Measurements from ENCODE around the gene SHF.

The SHF gene

DNA sequence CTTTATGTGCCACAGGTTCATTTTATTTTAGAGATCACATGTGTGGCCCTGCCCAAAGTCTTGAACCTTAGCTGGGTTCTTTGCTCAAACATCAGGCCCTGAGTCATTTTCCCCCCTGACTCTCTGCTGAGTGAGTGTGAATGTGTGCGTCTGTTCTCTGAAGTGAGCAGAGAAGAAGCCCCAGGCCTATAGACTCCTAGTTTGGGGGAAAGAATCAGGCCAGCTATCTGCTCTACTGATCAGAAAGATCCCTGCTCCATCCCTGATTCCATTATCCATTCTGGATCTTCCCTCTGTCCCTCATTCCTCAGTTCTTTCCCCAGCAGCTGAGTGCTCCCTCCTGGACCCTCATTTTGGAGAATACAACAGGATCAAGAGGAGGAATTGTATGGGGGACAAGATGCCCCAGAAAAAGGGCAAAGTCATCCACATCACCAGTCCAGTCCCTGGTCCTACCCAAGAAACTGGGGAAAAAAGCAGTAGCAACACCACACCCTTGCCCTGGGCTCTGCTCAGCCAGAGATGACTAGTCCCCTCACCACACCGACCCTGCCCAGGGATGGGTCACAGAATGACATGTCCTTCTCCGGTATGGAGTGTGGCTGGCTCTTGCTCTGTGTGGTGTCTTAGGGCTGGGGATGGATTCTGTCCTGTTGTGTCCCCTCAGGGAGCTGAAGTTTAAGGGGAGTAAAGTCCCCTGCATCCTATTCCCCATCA is 54.8 kb downstream of the SHF start:
- no peak for DNase-seq (ENCODE audit: low read depth)
- TF ChIP-seq, protein P1, sequence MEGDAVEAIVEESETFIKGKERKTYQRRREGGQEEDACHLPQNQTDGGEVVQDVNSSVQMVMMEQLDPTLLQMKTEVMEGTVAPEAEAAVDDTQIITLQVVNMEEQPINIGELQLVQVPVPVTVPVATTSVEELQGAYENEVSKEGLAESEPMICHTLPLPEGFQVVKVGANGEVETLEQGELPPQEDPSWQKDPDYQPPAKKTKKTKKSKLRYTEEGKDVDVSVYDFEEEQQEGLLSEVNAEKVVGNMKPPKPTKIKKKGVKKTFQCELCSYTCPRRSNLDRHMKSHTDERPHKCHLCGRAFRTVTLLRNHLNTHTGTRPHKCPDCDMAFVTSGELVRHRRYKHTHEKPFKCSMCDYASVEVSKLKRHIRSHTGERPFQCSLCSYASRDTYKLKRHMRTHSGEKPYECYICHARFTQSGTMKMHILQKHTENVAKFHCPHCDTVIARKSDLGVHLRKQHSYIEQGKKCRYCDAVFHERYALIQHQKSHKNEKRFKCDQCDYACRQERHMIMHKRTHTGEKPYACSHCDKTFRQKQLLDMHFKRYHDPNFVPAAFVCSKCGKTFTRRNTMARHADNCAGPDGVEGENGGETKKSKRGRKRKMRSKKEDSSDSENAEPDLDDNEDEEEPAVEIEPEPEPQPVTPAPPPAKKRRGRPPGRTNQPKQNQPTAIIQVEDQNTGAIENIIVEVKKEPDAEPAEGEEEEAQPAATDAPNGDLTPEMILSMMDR (conservative IDR thresholded peaks at IDR 0.05; ENCODE audit: low read depth, low read length) = no peak
- H3K4me3 ChIP-seq (ENCODE audit: low read depth, low read length) = no peak overlapping the region

DNA sequence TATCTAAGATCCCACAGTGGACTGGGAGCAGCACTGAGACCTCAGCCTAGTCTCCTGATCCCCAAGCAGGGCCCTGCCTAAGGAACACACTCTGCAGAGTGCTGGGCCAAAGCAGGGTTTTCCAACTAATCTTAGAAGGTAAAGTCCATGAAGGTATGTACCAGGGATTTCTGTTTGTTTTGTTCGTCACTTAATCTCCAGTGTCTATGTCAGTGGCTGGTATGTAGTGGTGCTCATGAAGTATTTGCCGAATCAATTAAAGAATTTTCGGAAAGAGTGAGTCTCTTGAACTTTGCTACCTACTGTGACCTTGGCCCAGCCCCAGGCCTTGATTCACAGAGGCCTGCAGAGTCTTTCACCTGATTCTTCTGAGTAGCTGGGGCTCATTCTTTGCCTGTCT is 56.3 kb downstream of the SHF start:
- TF ChIP-seq, protein P1 (conservative IDR thresholded peaks at IDR 0.05; ENCODE audit: low read depth, low read length) = no peak
- DNase-seq (ENCODE audit: low read depth) = no peak
- H3K4me3 ChIP-seq (ENCODE audit: low read depth, low read length) = no peak overlapping the region

DNA sequence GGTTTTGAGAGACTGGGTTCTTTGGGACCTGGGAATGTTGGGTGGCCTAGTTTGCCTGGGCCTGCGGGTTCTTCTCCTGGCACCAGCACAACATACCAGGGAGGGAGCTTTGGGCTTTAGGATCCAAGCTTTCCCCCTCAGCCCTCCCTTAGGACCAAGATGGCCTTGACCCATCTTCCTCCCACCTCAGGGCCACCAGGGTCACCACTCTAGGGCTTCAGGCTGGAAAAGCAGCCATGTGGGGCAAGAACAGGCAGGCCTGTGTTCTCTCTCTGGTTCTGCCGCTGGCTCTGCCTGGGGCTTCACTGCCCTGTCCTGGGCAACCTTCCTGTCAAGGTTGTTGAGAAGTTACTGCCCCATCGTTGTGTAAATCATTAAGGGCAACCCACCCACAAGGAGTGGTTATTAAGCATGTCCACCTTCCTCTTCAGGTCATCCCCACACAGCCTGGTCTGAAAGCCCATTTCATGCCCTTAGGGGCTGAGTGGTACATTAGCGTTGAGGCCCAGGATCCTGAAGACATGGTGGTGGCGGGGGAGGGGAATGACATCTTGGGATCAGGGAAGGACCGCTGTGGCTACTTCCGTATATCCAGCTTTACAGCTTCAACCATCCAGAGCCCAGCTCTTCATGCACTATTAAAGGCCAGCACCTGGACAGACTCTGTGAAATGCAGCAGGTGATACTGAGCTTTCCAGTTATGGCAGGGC is 57.3 kb downstream of the SHF start:
- TF ChIP-seq, protein P1 (conservative IDR thresholded peaks at IDR 0.05; ENCODE audit: low read depth, low read length) = no peak
- no peak overlapping the region for H3K4me3 ChIP-seq (ENCODE audit: low read depth, low read length)
- DNase-seq (ENCODE audit: low read depth) = no peak

DNA sequence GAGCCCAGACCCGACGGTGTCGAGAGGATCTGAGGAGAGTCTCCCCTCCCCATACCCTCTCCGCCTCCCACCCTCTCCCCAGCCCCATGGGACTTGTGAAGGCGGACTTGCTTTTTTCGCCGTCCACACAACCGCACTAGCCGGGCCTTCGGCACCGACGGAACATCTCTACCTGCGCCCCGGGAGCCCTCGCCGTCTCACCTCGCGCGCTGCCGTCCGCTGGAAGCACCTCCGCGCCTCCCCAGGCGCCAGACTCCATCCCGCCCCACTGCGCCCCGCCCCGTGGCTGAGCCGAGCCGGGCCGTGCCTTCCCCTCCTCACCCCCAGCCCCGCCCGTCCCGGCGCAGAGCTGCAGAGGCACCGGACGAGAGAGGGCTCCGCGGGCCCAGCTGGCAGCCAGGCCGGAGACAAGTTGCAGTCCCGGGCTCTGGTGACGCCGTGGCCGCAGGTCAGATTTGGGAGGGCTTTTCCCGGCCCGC is 58.1 kb downstream of the SHF start, which contains the start of the genes DUOX1 and DUOXA1:
DUOX1 (plus strand) TSS at position 344 of the 479 bp plus-strand sequence. CDS start 1,973 bp downstream, outside the sequence.
DUOXA1 (minus strand) TSS at position 229 of the 479 bp plus-strand sequence. CDS start 6,865 bp downstream, outside the sequence.
- no peak for DNase-seq (ENCODE audit: low read depth)
- H3K4me3 ChIP-seq (ENCODE audit: low read depth, low read length) = no peak within 1 kb of the TSS
- TF ChIP-seq, protein P1 (conservative IDR thresholded peaks at IDR 0.05; ENCODE audit: low read depth, low read length) = no peak

DNA sequence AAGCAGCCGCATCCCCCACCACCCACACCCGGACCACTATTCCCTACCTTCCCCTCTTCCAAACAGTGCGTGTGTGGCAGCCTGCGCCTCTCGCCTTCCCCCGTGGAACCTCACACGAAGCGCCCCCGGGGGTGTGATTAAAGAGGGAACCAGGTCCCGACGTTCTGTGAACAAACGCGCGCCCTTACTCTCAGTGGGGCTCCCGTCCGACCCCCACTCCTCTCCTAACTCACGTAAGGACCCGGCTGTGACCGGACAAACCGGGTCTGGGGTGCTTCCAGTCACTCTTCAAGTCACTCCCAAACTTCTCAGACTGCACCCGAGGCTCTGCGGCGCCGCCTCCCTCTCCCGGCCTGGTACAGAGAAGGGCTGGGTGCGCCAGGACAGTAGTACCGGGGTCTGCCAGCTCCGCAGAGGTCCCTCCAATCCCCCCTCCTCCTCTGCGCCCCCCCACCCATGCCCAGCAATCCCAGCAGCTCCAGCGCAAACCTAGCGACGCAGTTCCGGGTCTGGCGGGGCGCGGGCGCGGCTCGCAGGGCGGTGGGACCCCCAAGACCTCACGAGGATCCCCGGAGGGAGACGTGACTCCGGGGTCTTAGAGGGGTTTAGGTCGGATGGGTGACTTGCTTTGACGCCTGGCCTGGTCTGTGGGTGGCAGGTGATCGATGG is 58.7 kb downstream of the SHF start:
- TF ChIP-seq, protein P1 (conservative IDR thresholded peaks at IDR 0.05; ENCODE audit: low read depth, low read length) = no peak
- DNase-seq (ENCODE audit: low read depth) = no peak
- H3K4me3 ChIP-seq (ENCODE audit: low read depth, low read length) = no peak overlapping the region

DNA sequence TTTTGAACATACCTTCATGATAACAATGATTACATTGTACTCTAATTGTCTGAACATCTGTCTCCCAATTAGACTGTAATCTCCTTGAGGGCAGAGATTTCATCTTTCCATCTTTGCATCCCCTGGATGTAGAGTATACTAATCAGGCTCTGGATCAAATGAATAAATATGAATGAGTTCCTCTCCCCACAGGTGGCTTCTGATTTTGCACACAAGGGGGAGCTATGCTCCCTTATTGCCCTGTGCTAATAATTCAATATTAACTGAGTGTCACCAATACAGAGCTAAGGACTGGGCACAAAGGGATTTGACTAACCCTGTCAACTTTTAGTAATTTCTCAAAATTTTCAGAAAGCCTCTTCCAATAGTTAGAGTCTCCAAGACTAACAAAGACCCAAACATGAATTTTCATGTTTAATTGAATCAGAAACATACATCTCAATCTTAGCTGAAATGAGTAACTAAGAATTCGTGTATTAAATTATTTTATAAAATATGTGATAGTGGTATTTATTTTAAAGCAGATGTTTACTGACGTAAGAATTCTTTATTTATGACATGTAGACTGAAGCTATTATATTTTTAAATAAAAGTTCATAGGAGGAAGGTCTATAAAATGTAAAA is 61.1 kb downstream of the SHF start:
- H3K4me3 ChIP-seq (ENCODE audit: low read depth, low read length) = no peak overlapping the region
- peak; percentile 54 for DNase-seq (ENCODE audit: low read depth)
- TF ChIP-seq, protein P1 (conservative IDR thresholded peaks at IDR 0.05; ENCODE audit: low read depth, low read length) = peak; percentile 77
